B cell (primary cell): ENCODE results near the gene CCDC117. TPM values are rescaled to one million over a fixed set of nuclear protein-coding genes. Genes with fewer than 3 reads are reported as not detected.

Experiments used
- ATAC-seq: fragments of 200-7000 bp; cut with Tn5 transposase; one replicate; pipeline ENCODE4 v1.10.0; 2021; ENCODE audit warnings: low read depth, mild to moderate bottlenecking, moderate number of reproducible peaks, moderate library complexity
- CTCF ChIA-PET: fragments of 350-600 bp; sonication (Branson Sonifier 250); formaldehyde crosslinking; loops from one replicate; lab custom pipeline; 2021; ENCODE audit warnings: antibody characterized with exemption, inconsistent platforms; lab: Charles Lee
- POLR2A ChIA-PET: fragments of 350-600 bp; sonication (Branson Sonifier 250); formaldehyde crosslinking; loops from one replicate; lab custom pipeline; 2021; ENCODE audit warnings: antibody characterized with exemption; lab: Charles Lee
- DNase-seq: peaks from one replicate; pipeline ENCODE4 v3.0.0; 2013
- H2AFZ ChIP-seq: 2 replicates; pipeline ENCODE4 v1.6.1; 2012; ENCODE audit warnings: mild to moderate bottlenecking, low read depth, low read length; ENCODE audit not compliant: insufficient read depth, poor library complexity, severe bottlenecking
- H3K27ac ChIP-seq, 2 donors: 1 replicate in 1 of 2; 2 replicates in 1 of 2; pipeline ENCODE4 v1.5.1; 2012 to 2013; ENCODE audit warnings: low read length in 2 of 2, mild to moderate bottlenecking in 2 of 2, moderate library complexity in 1 of 2
- H3K27me3 ChIP-seq, 4 experiments: fragments of 200-600 bp in 1 of 4; sonication (generic) in 1 of 4; replicated peaks in 1 of 4; 1 replicate in 2 of 4; 2 replicates in 2 of 4; pipeline versions ENCODE4 v1.6.1 to v1.7.0; 2013 to 2016; ENCODE audit warnings: low read length in 3 of 4, mild to moderate bottlenecking in 2 of 4, mixed read lengths in 1 of 4, moderate library complexity in 1 of 4; ENCODE audit not compliant: insufficient read depth in 4 of 4, control insufficient read depth in 3 of 4; ENCODE audit errors: control extremely low read depth in 1 of 4
- H3K36me3 ChIP-seq, 2 experiments: replicated peaks in 1 of 2; 1 replicate in 1 of 2; 2 replicates in 1 of 2; pipeline versions ENCODE4 v1.6.1 to v1.7.1; 2013; ENCODE audit warnings: low read length in 1 of 2; ENCODE audit not compliant: insufficient read depth in 2 of 2, control insufficient read depth in 1 of 2; ENCODE audit errors: control extremely low read depth in 1 of 2, extremely low read depth in 1 of 2
- H3K4me1 ChIP-seq, 2 donors: fragments of 200-600 bp in 1 of 2; sonication (generic) in 1 of 2; 1 replicate in 1 of 2; 2 replicates in 1 of 2; pipeline versions ENCODE4 v1.5.1 to v1.6.1; 2013 to 2017; ENCODE audit warnings: low read length in 2 of 2; ENCODE audit not compliant: control insufficient read depth in 2 of 2, insufficient read depth in 2 of 2
- H3K4me2 ChIP-seq: replicated peaks from 2 replicates; pipeline ENCODE3; 2012; ENCODE audit warnings: mild to moderate bottlenecking, low read depth, low read length; ENCODE audit not compliant: poor library complexity, severe bottlenecking
- H3K4me3 ChIP-seq, 5 experiments: fragments of 200-600 bp in 1 of 5; sonication (generic) in 1 of 5; 1 replicate in 3 of 5; 2 replicates in 2 of 5; pipeline versions ENCODE4 v1.5.1 to v1.7.0; 2011 to 2016; ENCODE audit warnings: low read length in 4 of 5, mild to moderate bottlenecking in 4 of 5, low read depth in 2 of 5, control low read depth in 1 of 5, moderate library complexity in 1 of 5; ENCODE audit not compliant: insufficient read depth in 1 of 5; ENCODE audit errors: control extremely low read depth in 1 of 5, extremely low read depth in 1 of 5
- H3K79me2 ChIP-seq: fragments of 200-600 bp; sonication (generic); one replicate; pipeline ENCODE4 v1.6.0; 2016; ENCODE audit warnings: low read length; ENCODE audit not compliant: control insufficient read depth, insufficient read depth
- H3K9ac ChIP-seq: fragments of 200-600 bp; sonication (generic); 2 replicates; pipeline ENCODE4 v1.6.1; 2017; ENCODE audit warnings: mild to moderate bottlenecking, low read length, moderate library complexity
- H3K9me3 ChIP-seq, 3 donors: one replicate each; pipeline versions ENCODE4 v1.6.1 to v1.7.1; 2013; ENCODE audit warnings: low read length in 2 of 3; ENCODE audit not compliant: control insufficient read depth in 2 of 3, insufficient read depth in 1 of 3; ENCODE audit errors: control extremely low read depth in 1 of 3
- H4K20me1 ChIP-seq: 2 replicates; pipeline ENCODE4 v1.6.0; 2012; ENCODE audit warnings: mild to moderate bottlenecking, low read length; ENCODE audit not compliant: insufficient read depth, control insufficient read depth, poor library complexity, severe bottlenecking
- H3K27ac Mint-ChIP-seq: one replicate; pipeline ENCODE4 v1.8.0; 2021; ENCODE audit warnings: mixed read lengths
- H3K27me3 Mint-ChIP-seq: one replicate; pipeline ENCODE4 v1.8.0; 2021; ENCODE audit warnings: mixed read lengths
- H3K4me1 Mint-ChIP-seq: one replicate; pipeline ENCODE4 v1.8.0; 2021; ENCODE audit warnings: mixed read lengths
- H3K4me3 Mint-ChIP-seq: one replicate; pipeline ENCODE4 v1.8.0; 2021; ENCODE audit warnings: mixed read lengths
- H3K9me3 Mint-ChIP-seq: one replicate; pipeline ENCODE4 v1.8.0; 2022; ENCODE audit warnings: mixed read lengths; ENCODE audit not compliant: insufficient read depth
- CTCF ChIP-seq: fragments of 200-600 bp; IDR thresholded peaks from one replicate; pipeline ENCODE4 v1.8.0; 2022; ENCODE audit warnings: antibody characterized with exemption, mild to moderate bottlenecking
- EZH2 ChIP-seq: IDR thresholded peaks from 2 replicates; pipeline ENCODE4 v1.6.1; 2012; ENCODE audit warnings: borderline replicate concordance, low read depth, mild to moderate bottlenecking, moderate library complexity, low read length; ENCODE audit not compliant: insufficient read depth, poor library complexity, severe bottlenecking
- WGBS: methylation state at CpG from one replicate; pipeline ENCODE4 v1.1.5; 2013; ENCODE audit warnings: missing lambda C conversion rate; ENCODE audit not compliant: insufficient coverage; 5-methylcytosine and 5-hydroxymethylcytosine counted together
- intact Hi-C: fragments of 100-400 bp; cut with micrococcal nuclease; formaldehyde crosslinking; loops from one replicate; pipeline ENCODE4 v1.10.0; 2022
- polyA plus RNA-seq: library from polyadenylated mRNA; depleted of rRNA; stranded (reverse); fragments of >200 nt; gene quantifications from 2 replicates; pipeline ENCODE4 v1.2.3, GENCODE V29; 2012
- total RNA-seq, 2 donors: library from RNA; stranded (reverse); fragments of 120-200 nt in 1 of 2; gene quantifications; 1 replicate in 1 of 2; 2 replicates in 1 of 2; pipeline versions ENCODE4 v1.2.3 to v1.2.4, GENCODE V29; 2013 to 2022

The CCDC117 gene
- total and polyA plus RNA-seq, 2 donors (not counting 1 experiment from before 2014, with no cell fraction given), result 7.7 to 25.6 TPM

DNA sequence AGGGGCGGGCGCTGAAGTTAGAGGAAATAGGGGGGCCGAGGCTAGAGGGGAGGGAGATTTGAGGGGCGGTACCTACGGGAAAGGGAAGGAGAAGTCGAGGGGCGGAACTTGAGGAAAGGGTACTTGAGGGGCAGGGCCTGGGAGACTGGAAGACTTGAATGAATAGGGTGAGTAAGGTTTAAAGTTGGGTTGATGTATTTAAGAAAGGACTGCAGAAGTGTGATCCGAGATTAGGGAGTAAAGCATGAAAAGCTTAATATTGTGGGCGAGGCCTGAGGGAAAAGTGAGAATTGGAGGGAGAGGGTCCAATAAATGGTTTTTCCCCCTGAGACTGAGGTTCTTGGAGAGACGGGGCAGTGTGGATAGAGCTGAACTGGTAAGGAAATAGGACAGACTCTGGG is 29.9 kb upstream of the CCDC117 start:
- ChIA-PET CTCF (interaction anchor here (0.6 to 0.7 kb wide), 2 partner anchors 30 to 854 kb away, joined by 3 to 4 read pairs; partner anchors contain the start of gene CCDC117), POLR2A (interaction anchor here (0.7 to 1.4 kb wide), 2 partner anchors 18 to 19 kb away, joined by 3 to 4 read pairs; no protein-coding TSS in a partner anchor)
- intact Hi-C loops, result loop anchor here (1.0 to 5.0 kb wide), 4 partner anchors 30 to 1140 kb away; partner anchors contain the start of genes CCDC117, MTMR3, PITPNB and XBP1

More for the DNA sequence above, 29.9 kb upstream of the CCDC117 start:
- Mint-ChIP-seq H3K27ac (peak overlapping the region; percentile 83), H3K4me1 (peaks cover 26% of the 10 kb centered on the region), H3K9me3 (no peaks in the 10 kb centered on the region), H3K4me3 (peak overlapping the region; percentile 87), H3K27me3 (no peaks in the 10 kb centered on the region)
- Histone ChIP-seq H3K9ac (peak overlapping the region; percentile 88), H2AFZ (peak overlapping the region; percentile 94), H4K20me1 (no peaks in the 10 kb centered on the region), H3K4me2 (peak overlapping the region; percentile 79), H3K79me2 (peaks cover 38% of the 10 kb centered on the region), H3K4me1 (peaks cover 10 to 18% of the 10 kb centered on the region in 2 donors), H3K27ac (peak overlapping the region; percentile 86 to 95), H3K27me3 (no peaks in the 10 kb centered on the region), H3K9me3 (no peaks in the 10 kb centered on the region), H3K36me3 (peaks cover 3 to 30% of the 10 kb centered on the region in 2 experiments), H3K4me3 (peak overlapping the region; percentile 65 to 99 (median 84))
- no peak for DNase-seq
- WGBS, result 1% methylated on average over 10 of the region's 10 CpGs
- TF ChIP-seq CTCF (no peak), EZH2 (no peak)
- no peak for ATAC-seq
